CD4-positive, alpha-beta T cell (primary cell): ENCODE data around the gene CADPS. TPM values are rescaled to one million over a fixed set of nuclear protein-coding genes. Genes with fewer than 3 reads are reported as not detected.

ENCODE experiments used
- ATAC-seq: fragments of 200-7000 bp; cut with Tn5 transposase; one replicate; pipeline ENCODE4 v1.10.0; 2022; ENCODE audit warnings: mild to moderate bottlenecking; ENCODE audit not compliant: poor library complexity
- CTCF ChIA-PET: fragments of 350-600 bp; sonication (Branson Sonifier 250); formaldehyde crosslinking; loops from one replicate; lab custom pipeline; 2021; ENCODE audit warnings: antibody characterized with exemption, inconsistent platforms; lab: Charles Lee
- POLR2A ChIA-PET: fragments of 350-600 bp; sonication (Branson Sonifier 250); formaldehyde crosslinking; loops from one replicate; lab custom pipeline; 2021; ENCODE audit warnings: antibody characterized with exemption, inconsistent platforms; lab: Charles Lee
- DNase-seq, 14 experiments: peaks; one replicate each; pipeline ENCODE4 v3.0.0-alpha.2; 2013 to 2020; ENCODE audit warnings: mixed read lengths in 2 of 14
- H3K27ac ChIP-seq, 2 donors: one replicate each; pipeline versions ENCODE4 v1.5.1 to v1.7.0; 2013; ENCODE audit warnings: low read length in 2 of 2, low read depth in 1 of 2, mild to moderate bottlenecking in 1 of 2
- H3K27me3 ChIP-seq, 2 experiments: 1 replicate in 1 of 2; 2 replicates in 1 of 2; pipeline versions ENCODE4 v1.6.1 to v1.7.0; 2013; ENCODE audit warnings: low read length in 2 of 2, control low read depth in 1 of 2, mild to moderate bottlenecking in 1 of 2, moderate library complexity in 1 of 2; ENCODE audit not compliant: insufficient read depth in 2 of 2, control insufficient read depth in 1 of 2
- H3K36me3 ChIP-seq: one replicate; pipeline ENCODE4 v1.6.1; 2013; ENCODE audit warnings: low read length, control low read depth; ENCODE audit not compliant: insufficient read depth
- H3K4me1 ChIP-seq: one replicate; pipeline ENCODE4 v1.6.1; 2013; ENCODE audit warnings: low read length, control low read depth; ENCODE audit not compliant: insufficient read depth
- H3K4me3 ChIP-seq: one replicate; pipeline ENCODE4 v1.5.1; 2013; ENCODE audit warnings: mild to moderate bottlenecking, low read length, moderate library complexity
- H3K9me3 ChIP-seq, 2 experiments: 1 replicate in 1 of 2; 2 replicates in 1 of 2; pipeline versions ENCODE4 v1.6.1 to v1.7.0; 2013; ENCODE audit warnings: low read length in 2 of 2, mild to moderate bottlenecking in 2 of 2, control low read depth in 1 of 2, moderate library complexity in 1 of 2; ENCODE audit not compliant: control insufficient read depth in 1 of 2, insufficient read depth in 1 of 2
- H3K27ac Mint-ChIP-seq: one replicate; pipeline ENCODE4 v1.8.0; 2020; ENCODE audit warnings: mixed read lengths
- H3K27me3 Mint-ChIP-seq: one replicate; pipeline ENCODE4 v1.8.0; 2021; ENCODE audit warnings: mixed read lengths
- H3K36me3 Mint-ChIP-seq: one replicate; pipeline ENCODE4 v1.8.0; 2021; ENCODE audit warnings: low read depth, mixed read lengths
- H3K4me1 Mint-ChIP-seq: one replicate; pipeline ENCODE4 v1.8.0; 2021; ENCODE audit warnings: low read depth, mixed read lengths
- H3K4me3 Mint-ChIP-seq: one replicate; pipeline ENCODE4 v1.8.0; 2020; ENCODE audit warnings: mild to moderate bottlenecking, mixed read lengths
- H3K9me3 Mint-ChIP-seq: one replicate; pipeline ENCODE4 v1.8.0; 2020; ENCODE audit warnings: mixed read lengths
- CTCF ChIP-seq: fragments of 200-600 bp; IDR thresholded peaks from one replicate; pipeline ENCODE4 v1.8.0; 2022; ENCODE audit warnings: antibody characterized with exemption, mild to moderate bottlenecking
- intact Hi-C, 2 experiments: fragments of 100-400 bp; cut with DNase I in 1 of 2; cut with micrococcal nuclease in 1 of 2; formaldehyde crosslinking; loops; one replicate each; pipeline versions ENCODE4 v1.15.1 to v1.9.0; 2023 to 2025; cut with DNase I, micrococcal nuclease
- total RNA-seq, 174 experiments: library from RNA in 2 of 174; stranded (reverse) in 2 of 174; gene quantifications; one replicate each; pipeline ENCODE4 v1.2.3 and lab custom pipeline; 2021 to 2026

The CADPS gene
- total RNA-seq, 2 experiments from 2014 or later = not detected

GRCh38 chr3:62439978-62440377 is 435.2 kb downstream of the CADPS start:
- Histone ChIP-seq H3K4me3 (no peak overlapping the region), H3K9me3 (no peaks in the 10 kb centered on the region), H3K27me3 (no peaks in the 10 kb centered on the region), H3K36me3 (no peaks in the 10 kb centered on the region), H3K27ac (no peak overlapping the region), H3K4me1 (no peaks in the 10 kb centered on the region)
- ATAC-seq = no peak
- Mint-ChIP-seq H3K36me3 (no peaks in the 10 kb centered on the region), H3K27ac (no peak overlapping the region), H3K4me3 (no peak overlapping the region), H3K9me3 (no peaks in the 10 kb centered on the region), H3K27me3 (peaks cover 6% of the 10 kb centered on the region), H3K4me1 (peaks cover 5% of the 10 kb centered on the region)
- TF ChIP-seq CTCF = no peak
- POLR2A ChIA-PET = no interaction called here
- CTCF ChIA-PET = interaction anchor here (0.9 to 1.1 kb wide), 2 partner anchors 10 to 11 kb away, joined by 3 to 4 read pairs; no protein-coding TSS in a partner anchor
- DNase-seq = no peak
- intact Hi-C loops = no loop called here

GRCh38 chr3:62439176-62439813 is 435.9 kb downstream of the CADPS start:
- Mint-ChIP-seq H3K4me3 (no peak overlapping the region), H3K27me3 (peaks cover 12% of the 10 kb centered on the region)
- CTCF ChIA-PET = interaction anchor here (0.9 to 1.1 kb wide), 2 partner anchors 10 kb away, joined by 3 to 4 read pairs; no protein-coding TSS in a partner anchor

GRCh38 chr3:62436785-62437184 is 438.4 kb downstream of the CADPS start:
- H3K9me3 Mint-ChIP-seq = no peaks in the 10 kb centered on the region
- no peak for TF ChIP-seq CTCF
- POLR2A ChIA-PET = no interaction called here
- DNase-seq (no peak), ATAC-seq (no peak)
- CTCF ChIA-PET = no interaction called here
- Histone ChIP-seq H3K9me3 (no peaks in the 10 kb centered on the region), H3K4me1 (no peaks in the 10 kb centered on the region), H3K27me3 (no peaks in the 10 kb centered on the region), H3K4me3 (no peak overlapping the region), H3K36me3 (no peaks in the 10 kb centered on the region), H3K27ac (no peak overlapping the region)
- H3K36me3 Mint-ChIP-seq = no peaks in the 10 kb centered on the region
- H3K27me3 Mint-ChIP-seq = peaks cover 12% of the 10 kb centered on the region
- no peak overlapping the region for H3K27ac Mint-ChIP-seq
- H3K4me1 Mint-ChIP-seq = no peaks in the 10 kb centered on the region
- intact Hi-C loops = no loop called here
- no peak overlapping the region for H3K4me3 Mint-ChIP-seq

More at GRCh38 chr3:62439176-62439813, 435.9 kb downstream of the CADPS start:
- no peak overlapping the region for H3K4me3 ChIP-seq
- Mint-ChIP-seq H3K9me3 (no peaks in the 10 kb centered on the region), H3K27ac (no peak overlapping the region), H3K4me1 (no peaks in the 10 kb centered on the region), H3K36me3 (no peaks in the 10 kb centered on the region)
- no peak overlapping the region for H3K27ac ChIP-seq
- no peaks in the 10 kb centered on the region for H3K27me3 ChIP-seq
- H3K9me3 ChIP-seq = no peaks in the 10 kb centered on the region
- POLR2A ChIA-PET = no interaction called here
- DNase-seq (no peak), ATAC-seq (no peak)
- no peaks in the 10 kb centered on the region for H3K36me3 ChIP-seq
- intact Hi-C loops = no loop called here
- no peaks in the 10 kb centered on the region for H3K4me1 ChIP-seq
- no peak for TF ChIP-seq CTCF
